Measurements from ENCODE around the gene PLAC9.
"Not testable (repeated sequence)": the region's sequence is repeated elsewhere in the genome, so short reads cannot be mapped to it uniquely, and the experiment has no call there.

GRCh38 chr10:80098272-80098671, 34.3 kb upstream of the PLAC9 start:
- TF ChIP-seq CTCF, POLR2A (IDR thresholded peaks at IDR 0.05): not testable (repeated sequence)
